Naive thymus-derived CD8-positive, alpha-beta T cell (primary cell): ENCODE data around the gene CDC42BPA. TPM values are rescaled to one million over a fixed set of nuclear protein-coding genes. Genes with fewer than 3 reads are reported as not detected.
"Not testable (repeated sequence)": the region's sequence is repeated elsewhere in the genome, so short reads cannot be mapped to it uniquely, and the experiment has no call there.

Source experiments
- ATAC-seq, 2 donors: fragments of 150-1000 bp; cut with Tn5 transposase in 1 of 2; sonication (Bioruptor Pico), chemical (Tn5 transposase) in 1 of 2; 1 replicate in 1 of 2; 2 replicates in 1 of 2; pipeline ENCODE4 v1.10.0; 2021; ENCODE audit warnings: mild to moderate bottlenecking in 2 of 2, moderate library complexity in 2 of 2
- POLR2A ChIA-PET: fragments of 350-600 bp; sonication (Branson Sonifier 250); formaldehyde crosslinking; loops from one replicate; lab custom pipeline; 2021; ENCODE audit warnings: antibody characterized with exemption; lab: Charles Lee
- DNase-seq, 10 donors: peaks; one replicate each; pipeline versions ENCODE4 v3.0.0 to v3.0.0-alpha.2; 2020 to 2022
- H3K27ac Mint-ChIP-seq, 10 donors: one replicate each; pipeline ENCODE4 v1.8.0; 2020 to 2022; ENCODE audit warnings: mild to moderate bottlenecking in 10 of 10, mixed read lengths in 10 of 10, moderate library complexity in 4 of 10, inconsistent platforms in 1 of 10
- H3K27me3 Mint-ChIP-seq, 5 donors: one replicate each; pipeline ENCODE4 v1.8.0; 2021 to 2022; ENCODE audit warnings: mixed read lengths in 5 of 5
- H3K36me3 Mint-ChIP-seq, 3 donors: one replicate each; pipeline ENCODE4 v1.8.0; 2020 to 2022; ENCODE audit warnings: mixed read lengths in 3 of 3, mild to moderate bottlenecking in 2 of 3, inconsistent platforms in 1 of 3
- H3K4me1 Mint-ChIP-seq, 4 donors: one replicate each; pipeline ENCODE4 v1.8.0; 2021 to 2022; ENCODE audit warnings: mixed read lengths in 4 of 4
- H3K4me3 Mint-ChIP-seq, 10 donors: one replicate each; pipeline ENCODE4 v1.8.0; 2020 to 2022; ENCODE audit warnings: mild to moderate bottlenecking in 10 of 10, mixed read lengths in 10 of 10, moderate library complexity in 6 of 10, inconsistent platforms in 1 of 10
- H3K9me3 Mint-ChIP-seq, 9 donors: one replicate each; pipeline ENCODE4 v1.8.0; 2020 to 2022; ENCODE audit warnings: mixed read lengths in 9 of 9, mild to moderate bottlenecking in 3 of 9, inconsistent platforms in 1 of 9, moderate library complexity in 1 of 9
- polyA plus RNA-seq, 3 donors: library from polyadenylated mRNA; unstranded; fragments of 300-500 nt; fragmentation: Illumina TruSeq; gene quantifications; one replicate each; pipeline ENCODE4 v1.2.3, GENCODE V29; 2021
- total RNA-seq, 8 experiments: library from RNA in 2 of 8; stranded (reverse) in 2 of 8; gene quantifications; one replicate each; pipeline ENCODE4 v1.2.3 and lab custom pipeline; 2021 to 2026

CDC42BPA gene
- total and polyA plus RNA-seq, 5 experiments from 2014 or later: 0.01 to 1.5 (median 0.18) TPM

DNA sequence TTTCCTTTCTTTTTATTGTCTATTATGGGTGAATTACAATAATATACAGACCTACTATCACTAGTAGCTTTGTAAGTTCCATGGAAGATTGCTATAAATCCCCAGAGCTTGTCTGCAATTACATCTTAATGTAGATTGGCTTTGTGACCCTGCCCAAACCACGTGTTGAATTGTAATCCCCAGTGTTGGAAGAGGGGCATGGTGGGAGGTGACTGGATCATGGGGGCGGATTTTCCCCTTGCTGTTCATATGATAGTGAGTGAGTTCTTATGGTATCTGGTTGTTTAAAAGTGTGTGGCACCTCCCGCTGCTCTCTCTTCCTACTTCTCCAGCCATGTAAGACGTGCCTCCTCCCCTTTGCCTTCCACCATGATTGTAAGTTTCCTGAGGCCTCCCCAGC, 34.9 kb upstream of the CDC42BPA start:
- Mint-ChIP-seq H3K9me3 (no peaks in the 10 kb centered on the region), H3K27ac (no peak overlapping the region), H3K36me3 (no peaks in the 10 kb centered on the region), H3K27me3 (peaks cover 0 to 9% (median 3%) of the 10 kb centered on the region in 5 donors), H3K4me1 (no peaks in the 10 kb centered on the region), H3K4me3 (no peak overlapping the region)
- POLR2A ChIA-PET: no interaction called here
- ATAC-seq: no peak
- DNase-seq: no peak

DNA sequence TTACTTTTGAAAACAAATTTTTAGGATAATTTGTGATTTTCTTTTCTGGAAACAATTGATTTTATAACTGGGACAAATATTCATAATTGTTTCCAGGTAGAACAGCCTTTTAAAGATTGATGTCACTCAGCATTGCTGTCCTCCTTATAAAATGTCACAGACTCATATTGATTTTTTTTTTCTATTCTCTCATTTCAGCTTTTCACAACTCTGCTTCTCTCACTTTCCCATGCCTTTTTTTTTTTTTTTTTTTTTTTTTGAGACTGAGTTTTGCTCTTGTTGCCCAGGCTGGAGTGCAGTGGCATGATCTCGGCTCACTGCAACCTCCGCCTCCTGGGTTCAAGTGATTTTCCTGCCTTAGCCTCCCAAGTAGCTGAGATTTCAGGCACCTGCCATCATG, 33.9 kb upstream of the CDC42BPA start:
- H3K27ac Mint-ChIP-seq, ATAC-seq, H3K9me3 Mint-ChIP-seq, POLR2A ChIA-PET, DNase-seq, H3K4me1 Mint-ChIP-seq, H3K4me3 Mint-ChIP-seq, H3K36me3 Mint-ChIP-seq: not testable (repeated sequence)
- peaks cover 1 to 11% (median 5%) of the 10 kb centered on the region in 5 donors for H3K27me3 Mint-ChIP-seq

DNA sequence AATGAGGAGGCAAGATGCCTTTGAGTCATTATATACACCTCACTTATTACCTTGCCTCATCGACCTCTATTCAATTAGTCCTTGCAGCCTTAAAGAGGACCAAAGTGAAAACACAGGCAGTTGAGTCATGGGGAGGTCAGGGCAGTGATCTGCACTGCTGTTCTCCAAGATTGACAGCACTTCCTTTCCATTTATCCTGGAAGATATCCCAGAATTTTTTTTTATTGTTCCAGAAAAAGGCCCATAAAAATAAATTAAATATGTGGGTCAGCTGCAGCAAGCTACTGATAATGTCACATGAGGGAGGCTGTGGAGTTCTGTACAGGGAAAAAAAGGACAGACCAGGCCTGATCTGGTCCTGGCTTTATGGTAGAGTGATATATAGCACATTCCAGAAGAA, 33.2 kb upstream of the CDC42BPA start:
- Mint-ChIP-seq H3K27me3 (peaks cover 1 to 11% (median 4%) of the 10 kb centered on the region in 5 donors), H3K4me1 (no peaks in the 10 kb centered on the region), H3K27ac (no peak overlapping the region), H3K36me3 (no peaks in the 10 kb centered on the region), H3K4me3 (no peak overlapping the region), H3K9me3 (peaks cover 0 to under 1% (median 0%) of the 10 kb centered on the region in 9 donors)
- ATAC-seq (no peak), DNase-seq (no peak)
- POLR2A ChIA-PET: no interaction called here

DNA sequence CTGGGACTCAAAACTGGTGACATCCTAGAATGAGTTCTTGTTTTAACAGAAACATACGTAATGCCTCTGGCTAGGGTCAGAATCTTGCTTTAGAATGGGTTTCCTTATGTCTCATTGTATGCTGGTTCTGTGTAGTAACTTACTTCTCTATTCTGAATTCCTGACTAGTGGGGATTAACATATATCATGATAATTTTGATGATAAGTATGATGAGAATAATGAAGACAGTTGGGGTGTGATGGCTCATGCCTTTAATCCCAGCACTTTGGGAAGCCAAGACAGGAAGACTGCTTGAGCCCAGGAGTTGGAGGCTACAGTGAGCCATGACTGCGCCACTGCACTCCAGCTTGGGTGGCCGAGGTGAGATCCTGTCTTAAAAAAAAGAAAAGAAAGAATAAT, 31.7 kb upstream of the CDC42BPA start:
- POLR2A ChIA-PET: no interaction called here
- Mint-ChIP-seq H3K4me3 (no peak overlapping the region), H3K27me3 (peaks cover 0 to 8% (median 2%) of the 10 kb centered on the region in 5 donors), H3K27ac (no peak overlapping the region), H3K9me3 (peaks cover 0 to 2% (median 0%) of the 10 kb centered on the region in 9 donors), H3K4me1 (no peaks in the 10 kb centered on the region), H3K36me3 (no peaks in the 10 kb centered on the region)
- DNase-seq (no peak), ATAC-seq (no peak)

DNA sequence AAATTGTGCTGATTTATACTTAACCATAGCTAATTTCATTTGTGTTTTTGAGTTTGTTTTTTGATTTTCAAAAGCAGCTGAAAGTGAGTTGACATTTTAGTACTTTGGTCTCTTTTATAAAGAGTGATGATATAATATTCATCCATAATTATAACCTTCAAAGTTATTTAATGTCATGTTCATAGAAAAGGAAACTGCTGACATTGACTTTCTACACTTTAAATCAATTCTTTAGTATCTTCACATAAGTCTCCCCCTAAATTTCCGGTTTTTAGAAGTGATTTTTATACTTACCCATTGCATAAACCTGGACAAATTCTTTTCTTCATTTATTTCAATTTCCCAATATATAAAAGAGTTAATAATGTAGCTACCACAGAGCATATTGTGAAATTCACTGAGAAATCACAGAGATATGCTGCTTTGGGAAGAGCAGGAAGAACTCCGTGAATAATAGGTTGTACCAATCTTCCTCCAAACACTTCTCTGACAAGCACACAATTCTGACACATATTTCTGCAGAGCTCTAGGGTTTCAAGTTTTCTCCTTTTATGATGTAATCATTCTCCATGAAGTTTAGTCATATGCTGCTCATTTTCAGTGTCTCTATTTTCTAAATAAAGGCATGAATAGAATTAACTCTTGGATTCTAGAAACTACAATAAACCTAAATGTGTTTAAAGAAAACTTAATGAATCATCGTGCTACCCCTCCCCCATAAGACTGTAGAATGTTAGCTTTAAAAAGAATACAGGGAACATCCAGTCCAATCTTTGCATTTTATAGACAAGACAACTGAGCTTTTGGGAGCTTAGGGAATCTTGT, 25.6 kb upstream of the CDC42BPA start:
- ATAC-seq: no peak
- POLR2A ChIA-PET: interaction anchor here (0.6 to 1.1 kb wide), 2 partner anchors 24 to 172 kb away, joined by 5 to 6 read pairs; no protein-coding TSS in a partner anchor

DNA sequence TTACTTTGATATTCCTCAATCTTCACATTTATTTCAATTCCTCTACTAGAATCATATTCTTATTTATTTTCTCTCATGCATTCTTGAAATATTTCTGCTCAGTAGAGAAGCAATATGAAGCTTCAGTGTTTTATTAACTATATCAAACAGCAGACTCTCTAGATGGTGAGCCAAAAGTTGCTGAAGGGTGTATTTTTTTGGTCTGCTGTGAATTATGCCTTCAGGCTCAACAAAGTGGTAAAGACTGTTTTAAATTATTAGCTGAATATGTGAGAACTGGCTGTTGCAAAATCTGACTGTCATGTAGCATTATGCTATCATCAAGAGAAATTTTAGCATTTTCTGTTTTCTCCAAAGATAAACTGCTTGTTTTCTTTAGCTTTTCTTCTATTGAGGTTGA, 24.9 kb upstream of the CDC42BPA start:
- H3K9me3 Mint-ChIP-seq: peaks cover 0 to 10% (median 2%) of the 10 kb centered on the region in 9 donors
- POLR2A ChIA-PET: interaction anchor here (1.1 kb wide), 1 partner anchor 24 kb away, joined by 6 read pairs; no protein-coding TSS in a partner anchor
- no peak for DNase-seq
- no peak overlapping the region for H3K4me3 Mint-ChIP-seq
- H3K27me3 Mint-ChIP-seq: peaks cover 0 to 8% (median 2%) of the 10 kb centered on the region in 5 donors
- no peaks in the 10 kb centered on the region for H3K4me1 Mint-ChIP-seq
- H3K36me3 Mint-ChIP-seq: peaks cover 0 to 1% (median 0%) of the 10 kb centered on the region in 3 donors
- ATAC-seq: no peak
- H3K27ac Mint-ChIP-seq: no peak overlapping the region

More for the DNA sequence above, 25.6 kb upstream of the CDC42BPA start:
- Mint-ChIP-seq H3K4me3 (no peak overlapping the region), H3K27me3 (peaks cover 0 to 8% (median 2%) of the 10 kb centered on the region in 5 donors), H3K27ac (no peak overlapping the region), H3K9me3 (peaks cover 0 to 10% (median 2%) of the 10 kb centered on the region in 9 donors), H3K4me1 (no peaks in the 10 kb centered on the region), H3K36me3 (peaks cover 0 to 1% (median 0%) of the 10 kb centered on the region in 3 donors)
- no peak for DNase-seq

DNA sequence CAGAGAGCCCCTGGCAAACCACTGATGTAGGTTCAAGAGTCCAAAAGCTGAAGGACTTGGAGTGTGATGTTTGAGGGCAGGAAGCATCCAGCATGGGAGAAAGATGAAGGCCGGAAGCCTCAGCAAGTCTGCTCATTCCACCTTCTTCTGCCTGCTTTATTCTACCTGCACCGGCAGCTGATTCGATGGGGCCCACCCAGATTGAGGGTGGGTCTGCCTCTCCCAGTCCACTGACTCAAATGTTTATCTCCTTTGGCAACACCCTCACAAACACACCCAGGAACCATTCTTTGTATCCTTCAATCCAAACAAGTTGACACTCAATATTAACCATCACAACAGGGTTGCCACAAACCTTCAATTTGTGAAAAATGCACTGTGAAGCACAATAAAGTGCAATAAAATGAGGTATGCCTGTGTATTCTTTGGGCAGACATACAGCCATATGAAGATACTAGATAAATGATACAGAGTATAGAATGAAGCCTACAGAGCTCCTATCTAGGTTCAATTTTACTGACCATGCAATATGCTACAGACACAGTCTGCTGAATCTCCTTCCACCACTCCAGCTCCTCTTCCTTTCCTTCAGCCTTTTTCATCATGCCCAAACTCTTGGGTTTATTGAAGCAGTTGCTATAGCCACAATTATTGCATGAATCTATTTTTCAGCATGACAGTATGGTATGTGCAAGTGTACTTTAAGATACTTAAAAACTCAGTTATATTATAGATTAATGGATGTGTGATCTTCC, 24.0 kb upstream of the CDC42BPA start:
- DNase-seq: no peak
- no peak overlapping the region for H3K27ac Mint-ChIP-seq
- peaks cover 0 to 1% (median 0%) of the 10 kb centered on the region in 3 donors for H3K36me3 Mint-ChIP-seq
- no peak overlapping the region for H3K4me3 Mint-ChIP-seq
- peaks cover 0 to 4% (median 0%) of the 10 kb centered on the region in 5 donors for H3K27me3 Mint-ChIP-seq
- no peaks in the 10 kb centered on the region for H3K4me1 Mint-ChIP-seq
- POLR2A ChIA-PET: interaction anchor here (0.6 kb wide), 1 partner anchor 476 kb away, joined by 4 read pairs; no protein-coding TSS in a partner anchor
- ATAC-seq: no peak
- H3K9me3 Mint-ChIP-seq: peaks cover 0 to 10% (median 2%) of the 10 kb centered on the region in 9 donors

DNA sequence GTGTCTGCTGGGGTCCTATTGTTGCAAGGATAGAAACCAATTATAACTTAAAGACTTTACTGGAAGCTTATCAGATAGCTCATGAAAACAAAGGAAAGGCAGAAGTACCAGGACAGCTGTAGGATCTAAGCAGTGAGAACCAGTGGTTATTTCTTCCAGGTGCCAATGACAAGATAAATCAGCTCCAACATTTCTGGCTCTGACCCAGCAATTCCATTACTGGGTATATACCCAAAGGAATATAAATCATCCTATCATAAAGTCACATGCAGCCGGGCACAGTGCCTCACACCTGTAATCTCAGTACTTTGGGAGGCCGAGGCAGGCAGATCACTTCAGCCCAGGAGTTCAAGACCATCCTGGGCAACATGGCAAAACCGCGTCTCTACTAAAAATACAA, 17.8 kb upstream of the CDC42BPA start:
- Mint-ChIP-seq H3K36me3 (peaks cover 0 to 12% (median 7%) of the 10 kb centered on the region in 3 donors), H3K27me3 (peaks cover 0 to 12% (median 6%) of the 10 kb centered on the region in 5 donors), H3K9me3 (peaks cover 0 to 18% (median 6%) of the 10 kb centered on the region in 9 donors)
- POLR2A ChIA-PET, H3K27ac Mint-ChIP-seq, H3K4me1 Mint-ChIP-seq, H3K4me3 Mint-ChIP-seq, DNase-seq, ATAC-seq: not testable (repeated sequence)

DNA sequence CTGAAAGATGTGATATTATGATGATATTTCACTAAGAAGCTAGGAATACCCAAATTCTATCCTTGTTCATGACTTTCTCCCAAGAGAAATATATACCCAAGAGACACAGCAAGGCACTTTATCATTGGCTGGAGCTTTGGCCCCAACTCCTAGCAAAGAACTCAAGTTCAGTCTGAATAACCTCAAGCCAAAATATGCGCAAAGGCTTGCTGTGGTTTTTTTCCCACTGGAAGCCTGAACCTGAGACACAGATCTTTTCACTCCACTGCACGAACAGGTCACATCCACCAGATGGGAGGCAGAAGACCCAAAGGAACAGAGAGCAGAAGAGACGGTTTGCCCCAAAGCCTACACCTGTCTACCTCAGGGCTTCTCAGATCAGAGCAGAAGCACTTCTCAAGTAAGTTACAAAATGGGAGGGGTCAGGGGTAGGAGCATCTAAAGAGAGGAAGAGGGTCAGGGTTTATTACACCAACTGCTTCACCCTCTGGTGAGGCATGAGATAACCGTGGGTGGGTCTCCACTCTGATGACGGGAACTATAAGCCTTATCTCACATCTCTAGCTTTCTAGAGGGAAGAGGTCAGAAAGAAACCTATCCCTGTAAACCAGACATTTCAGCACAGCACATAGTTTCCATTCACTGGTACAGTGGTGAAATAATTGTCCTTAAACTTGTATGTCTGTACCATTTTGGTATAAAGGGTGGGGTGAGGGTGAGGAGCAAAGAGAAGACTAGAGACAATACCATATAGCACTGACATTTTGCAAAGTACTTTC, 17.1 kb upstream of the CDC42BPA start:
- H3K36me3 Mint-ChIP-seq: peaks cover 0 to 12% (median 7%) of the 10 kb centered on the region in 3 donors

DNA sequence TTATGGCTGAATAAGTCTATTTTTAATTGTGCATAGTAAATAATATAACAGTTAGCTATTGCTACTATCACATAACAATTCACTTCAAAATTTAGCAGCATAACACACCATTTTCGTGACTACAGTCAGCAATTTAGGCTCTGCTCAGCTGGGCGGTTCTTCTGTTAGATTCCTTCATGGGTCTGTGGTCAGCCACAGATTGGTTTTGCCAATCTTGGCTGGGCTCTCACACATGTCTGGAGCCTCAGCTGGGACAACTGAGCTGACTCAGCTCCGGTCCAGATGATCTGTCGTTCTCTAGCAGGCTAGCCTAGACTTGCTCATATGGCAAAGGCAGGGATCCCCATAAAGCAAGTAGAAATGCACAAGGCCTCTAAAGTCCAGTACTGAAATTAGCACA, 15.1 kb upstream of the CDC42BPA start:
- Mint-ChIP-seq H3K4me1 (no peaks in the 10 kb centered on the region), H3K4me3 (no peak overlapping the region), H3K27me3 (peaks cover 5 to 21% (median 10%) of the 10 kb centered on the region in 5 donors), H3K36me3 (peaks cover 0 to 12% (median 7%) of the 10 kb centered on the region in 3 donors), H3K27ac (no peak overlapping the region), H3K9me3 (peaks cover 0 to 20% (median 6%) of the 10 kb centered on the region in 9 donors)
- POLR2A ChIA-PET: no interaction called here
- ATAC-seq (no peak), DNase-seq (no peak)

More for the DNA sequence above, 17.1 kb upstream of the CDC42BPA start:
- H3K27me3 Mint-ChIP-seq: peaks cover 3 to 17% (median 6%) of the 10 kb centered on the region in 5 donors
- H3K4me1 Mint-ChIP-seq: no peaks in the 10 kb centered on the region
- H3K4me3 Mint-ChIP-seq: no peak overlapping the region
- POLR2A ChIA-PET: no interaction called here
- no peak for ATAC-seq
- peak overlapping the region in 1 of 10 donors; percentile 13 for H3K27ac Mint-ChIP-seq
- H3K9me3 Mint-ChIP-seq: peaks cover 0 to 20% (median 6%) of the 10 kb centered on the region in 9 donors
- DNase-seq: no peak

DNA sequence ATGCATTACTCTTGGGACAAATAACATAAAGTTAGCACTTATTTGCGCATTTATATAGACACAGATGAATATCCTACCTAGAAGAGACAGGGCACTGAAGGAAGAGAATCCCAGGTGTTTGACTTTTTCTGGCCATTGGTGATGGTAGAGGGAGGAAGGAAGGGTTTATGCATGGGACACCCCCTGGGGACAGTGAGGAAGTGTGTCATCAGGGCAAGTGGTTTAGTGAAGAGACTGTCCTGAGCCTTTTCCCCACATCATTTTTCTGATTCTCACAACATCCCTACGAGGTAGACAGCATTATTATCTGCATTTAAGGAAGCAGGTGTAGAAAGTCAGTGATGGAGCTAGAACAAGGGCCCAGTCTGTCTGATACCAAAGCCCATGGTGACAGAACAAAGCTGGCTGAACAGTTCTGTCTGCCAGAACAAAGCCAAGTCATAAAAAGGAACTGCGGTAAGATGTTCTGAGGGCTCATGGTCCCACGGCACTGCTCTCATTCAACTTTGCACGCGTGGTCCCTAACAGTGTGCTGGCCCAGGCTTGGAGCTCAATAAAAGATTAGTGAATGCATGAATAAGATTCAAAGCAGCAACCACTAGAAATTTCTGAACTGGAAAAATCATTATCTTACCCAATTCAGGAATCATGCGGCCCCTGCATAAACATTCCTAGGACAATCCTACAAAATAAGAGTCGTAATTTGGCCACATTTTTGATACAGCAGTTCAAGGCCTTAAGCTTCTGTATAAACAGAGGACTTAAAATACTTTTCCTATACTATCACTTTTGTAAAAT, 12.2 kb upstream of the CDC42BPA start:
- H3K27ac Mint-ChIP-seq: no peak overlapping the region
- POLR2A ChIA-PET: interaction anchor here (0.7 kb wide), 1 partner anchor 8 kb away, joined by 5 read pairs; no protein-coding TSS in a partner anchor
- DNase-seq (no peak), ATAC-seq (no peak)
- peaks cover 0 to 20% (median 6%) of the 10 kb centered on the region in 9 donors for H3K9me3 Mint-ChIP-seq
- H3K4me3 Mint-ChIP-seq: no peak overlapping the region
- H3K27me3 Mint-ChIP-seq: peaks cover 5 to 21% (median 10%) of the 10 kb centered on the region in 5 donors
- H3K4me1 Mint-ChIP-seq: no peaks in the 10 kb centered on the region
- H3K36me3 Mint-ChIP-seq: peaks cover 0 to 12% (median 7%) of the 10 kb centered on the region in 3 donors
